H1 (cell line): ENCODE data around the gene IPO13. TPM values are rescaled to one million over a fixed set of nuclear protein-coding genes. Genes with fewer than 3 reads are reported as not detected.

Source experiments
- CTCF ChIA-PET: fragments of 300-600 bp; sonication (Branson Sonifier 250); formaldehyde crosslinking; loops from one replicate; lab custom pipeline; 2021; ENCODE audit not compliant: partially characterized antibody; lab: Charles Lee
- POLR2A ChIA-PET: fragments of 300-600 bp; sonication (Branson Sonifier 250); formaldehyde crosslinking; loops from one replicate; lab custom pipeline; 2021; ENCODE audit warnings: inconsistent platforms; ENCODE audit not compliant: partially characterized antibody; lab: Charles Lee
- DNase-seq, 2 experiments: peaks; one replicate each; pipeline versions ENCODE4 v3.0.0 to v3.0.0-alpha.2; 2010 to 2022; ENCODE audit warnings: low spot score in 2 of 2, low read depth in 1 of 2, mixed read lengths in 1 of 2
- FAIRE-seq: peaks from 2 replicates; lab custom pipeline; 2011; peaks lifted over from hg19 to GRCh38; lab: Jason Lieb, UNC
- H2AFZ ChIP-seq: 2 replicates; pipeline ENCODE4 v1.8.1; 2012; ENCODE audit warnings: low read length, inconsistent platforms
- H2AK5ac ChIP-seq: 2 replicates; pipeline ENCODE4 v1.6.1; 2013; ENCODE audit warnings: low read depth, low read length
- H2BK120ac ChIP-seq: replicated peaks from 2 replicates; pipeline ENCODE3; 2013; ENCODE audit warnings: low read depth, low read length, inconsistent platforms
- H2BK12ac ChIP-seq: 2 replicates; pipeline ENCODE4 v1.6.1; 2013; ENCODE audit warnings: low read depth, low read length
- H2BK15ac ChIP-seq: 2 replicates; pipeline ENCODE4 v1.6.1; 2013; ENCODE audit warnings: low read length
- H2BK20ac ChIP-seq: 2 replicates; pipeline ENCODE4 v1.6.1; 2013; ENCODE audit warnings: low read length
- H2BK5ac ChIP-seq: 2 replicates; pipeline ENCODE4 v1.6.1; 2013; ENCODE audit warnings: low read depth, low read length
- H3K14ac ChIP-seq: 2 replicates; pipeline ENCODE4 v1.6.1; 2013; ENCODE audit warnings: inconsistent platforms; ENCODE audit not compliant: insufficient read length
- H3K18ac ChIP-seq: 2 replicates; pipeline ENCODE4 v1.6.1; 2013; ENCODE audit warnings: low read length; ENCODE audit errors: extremely low read depth
- H3K23ac ChIP-seq: 2 replicates; pipeline ENCODE4 v1.6.1; 2013; ENCODE audit warnings: inconsistent platforms; ENCODE audit not compliant: insufficient read length
- H3K23me2 ChIP-seq: 2 replicates; pipeline ENCODE4 v1.6.1; 2013; ENCODE audit warnings: low read depth, low read length
- H3K27ac ChIP-seq: 2 replicates; pipeline ENCODE4 v1.6.1; 2011; ENCODE audit warnings: low read depth, low read length, inconsistent platforms
- H3K27me3 ChIP-seq, 4 experiments: replicated peaks in 1 of 4; 1 replicate in 1 of 4; 2 replicates in 3 of 4; pipeline versions ENCODE4 v1.6.1 to v1.8.1; 2011 to 2013; ENCODE audit warnings: low read length in 3 of 4, mild to moderate bottlenecking in 3 of 4, inconsistent platforms in 2 of 4, mixed read lengths in 2 of 4, moderate library complexity in 1 of 4; ENCODE audit not compliant: control insufficient read depth in 3 of 4, insufficient read depth in 3 of 4; ENCODE audit errors: extremely low read depth in 1 of 4
- H3K36me3 ChIP-seq, 4 experiments: 2 replicates each; pipeline versions ENCODE4 v1.6.1 to v1.8.1; 2011 to 2013; ENCODE audit warnings: mild to moderate bottlenecking in 4 of 4, low read length in 3 of 4, moderate library complexity in 2 of 4, control low read depth in 1 of 4, inconsistent platforms in 1 of 4; ENCODE audit not compliant: insufficient read depth in 4 of 4, control insufficient read depth in 2 of 4
- H3K4ac ChIP-seq: replicated peaks from 2 replicates; pipeline ENCODE3; 2013; ENCODE audit warnings: low read length, low read depth, mixed read lengths, inconsistent platforms; ENCODE audit not compliant: insufficient read length
- H3K4me1 ChIP-seq, 4 experiments: replicated peaks in 1 of 4; 1 replicate in 1 of 4; 2 replicates in 3 of 4; pipeline versions ENCODE4 v1.6.1 to v1.8.1; 2011 to 2013; ENCODE audit warnings: low read length in 3 of 4, inconsistent platforms in 2 of 4, mixed read lengths in 1 of 4; ENCODE audit not compliant: insufficient read depth in 4 of 4, control insufficient read depth in 3 of 4
- H3K4me2 ChIP-seq, 2 experiments: 2 replicates each; pipeline versions ENCODE4 v1.6.1 to v1.8.1; 2011 to 2013; ENCODE audit warnings: low read depth in 2 of 2, low read length in 2 of 2, control low read depth in 1 of 2, inconsistent platforms in 1 of 2, mild to moderate bottlenecking in 1 of 2; ENCODE audit not compliant: insufficient read depth in 1 of 2
- H3K4me3 ChIP-seq, 4 experiments: fragments of 200-600, 300-600 bp in 1 of 4; sonication (generic), shearing (Covaris generic), sonication (Bioruptor Twin) in 1 of 4; 2 replicates each; pipeline versions ENCODE4 v1.5.1 to v1.8.1; 2011 to 2016; ENCODE audit warnings: low read length in 4 of 4, low read depth in 3 of 4, control low read depth in 2 of 4, inconsistent platforms in 2 of 4, mild to moderate bottlenecking in 2 of 4, mixed read lengths in 1 of 4, moderate library complexity in 1 of 4; ENCODE audit not compliant: insufficient read depth in 2 of 4; ENCODE audit errors: extremely low read depth in 1 of 4
- H3K56ac ChIP-seq: replicated peaks from 2 replicates; pipeline ENCODE3; 2013; ENCODE audit warnings: low read depth, mild to moderate bottlenecking, mixed read lengths, low read length, inconsistent platforms; ENCODE audit not compliant: insufficient read length
- H3K79me1 ChIP-seq: 2 replicates; pipeline ENCODE4 v1.6.1; 2013; ENCODE audit warnings: low read depth, low read length, control low read depth
- H3K79me2 ChIP-seq, 2 experiments: 2 replicates each; pipeline versions ENCODE4 v1.6.1 to v1.8.1; 2012 to 2013; ENCODE audit warnings: low read length in 2 of 2, mild to moderate bottlenecking in 2 of 2, inconsistent platforms in 1 of 2; ENCODE audit not compliant: insufficient read depth in 2 of 2, control insufficient read depth in 1 of 2
- H3K9ac ChIP-seq, 4 experiments: replicated peaks in 1 of 4; 1 replicate in 1 of 4; 2 replicates in 3 of 4; pipeline versions ENCODE4 v1.6.1 to v1.8.1; 2011 to 2013; ENCODE audit warnings: low read depth in 3 of 4, low read length in 3 of 4, control low read depth in 2 of 4, mild to moderate bottlenecking in 2 of 4, moderate library complexity in 2 of 4, inconsistent platforms in 1 of 4; ENCODE audit errors: extremely low read depth in 1 of 4
- H3K9me3 ChIP-seq, 2 experiments: 2 replicates each; pipeline versions ENCODE4 v1.6.1 to v1.8.1; 2012 to 2013; ENCODE audit warnings: mild to moderate bottlenecking in 2 of 2, moderate library complexity in 2 of 2, control low read depth in 1 of 2, inconsistent platforms in 1 of 2, low read depth in 1 of 2, low read length in 1 of 2, mixed read lengths in 1 of 2; ENCODE audit not compliant: insufficient read depth in 2 of 2
- H4K20me1 ChIP-seq, 2 experiments: replicated peaks in 1 of 2; 2 replicates each; pipeline versions ENCODE3 to v1.8.1; 2011 to 2013; ENCODE audit warnings: inconsistent platforms in 2 of 2, low read length in 2 of 2, mild to moderate bottlenecking in 1 of 2; ENCODE audit not compliant: insufficient read depth in 2 of 2, control insufficient read depth in 1 of 2
- H4K5ac ChIP-seq: 2 replicates; pipeline ENCODE4 v1.6.1; 2013; ENCODE audit warnings: low read length, low read depth, mixed read lengths, inconsistent platforms; ENCODE audit not compliant: insufficient read length
- H4K8ac ChIP-seq: 2 replicates; pipeline ENCODE4 v1.8.0; 2013; ENCODE audit warnings: mild to moderate bottlenecking, moderate library complexity, low read length, inconsistent platforms; ENCODE audit not compliant: insufficient read depth; ENCODE audit errors: extremely low read depth
- H4K91ac ChIP-seq: replicated peaks from 2 replicates; pipeline ENCODE3; 2013; ENCODE audit warnings: low read length, mixed read lengths, inconsistent platforms; ENCODE audit not compliant: insufficient read length
- ASH2L ChIP-seq: fragments of 200-600, 300-600 bp; sonication (generic); IDR thresholded peaks from one replicate; pipeline ENCODE4 v1.7.1; 2017; ENCODE audit warnings: low read length
- CBX5 ChIP-seq: fragments of 300-800, 300-1000 bp; sonication (generic); IDR thresholded peaks from 2 replicates; pipeline ENCODE4 v1.7.1; 2016; ENCODE audit warnings: antibody characterized with exemption, low read length, low read depth
- CTBP2 ChIP-seq: IDR thresholded peaks from 2 replicates; pipeline ENCODE4 v1.7.0; 2011; ENCODE audit warnings: borderline replicate concordance, mild to moderate bottlenecking, moderate library complexity, mixed read lengths, low read length; ENCODE audit not compliant: insufficient read depth, insufficient read length
- KDM5A ChIP-seq: fragments of 200-600 bp; IDR thresholded peaks from 2 replicates; pipeline ENCODE4 v1.7.1; 2012; ENCODE audit warnings: mild to moderate bottlenecking, low read length, inconsistent platforms, mixed read lengths
- MAX ChIP-seq: IDR thresholded peaks from 2 replicates; pipeline ENCODE4 v1.6.1; 2012; ENCODE audit warnings: inconsistent platforms
- NANOG ChIP-seq: IDR thresholded peaks from 2 replicates; pipeline ENCODE4 v1.6.1; 2011; ENCODE audit warnings: low read length, low read depth, mild to moderate bottlenecking, inconsistent platforms; ENCODE audit not compliant: insufficient read depth, poor library complexity, severe bottlenecking
- NRF1 ChIP-seq: IDR thresholded peaks from 2 replicates; pipeline ENCODE4 v1.6.1; 2011; ENCODE audit warnings: mild to moderate bottlenecking, low read depth, low read length, improper control_type of control experiment
- PHF8 ChIP-seq: fragments of 200-600 bp; sonication (generic); conservative IDR thresholded peaks from 2 replicates; pipeline ENCODE4 v1.7.1; 2012; ENCODE audit warnings: low read depth, mild to moderate bottlenecking, inconsistent platforms, low read length, moderate library complexity
- RFX5 ChIP-seq: IDR thresholded peaks from 2 replicates; pipeline ENCODE4 v1.6.1; 2011; ENCODE audit warnings: low read depth, low read length, improper control_type of control experiment, borderline replicate concordance
- SAP30 ChIP-seq: fragments of 300-600 bp; sonication (generic); IDR thresholded peaks from 2 replicates; pipeline ENCODE4 v1.7.1; 2012; ENCODE audit warnings: low read length, moderate library complexity, mild to moderate bottlenecking, inconsistent platforms; ENCODE audit not compliant: insufficient read depth, insufficient replicate concordance
- SIX5 ChIP-seq: IDR thresholded peaks from 2 replicates; pipeline ENCODE4 v1.6.1; 2011; ENCODE audit warnings: mild to moderate bottlenecking, low read depth, low read length
- SP2 ChIP-seq: IDR thresholded peaks from 2 replicates; pipeline ENCODE4 v1.6.1; 2012; ENCODE audit warnings: mild to moderate bottlenecking, low read length, inconsistent platforms
- TCF12 ChIP-seq: IDR thresholded peaks from 2 replicates; pipeline ENCODE4 v1.6.1; 2011; ENCODE audit warnings: low read depth, mild to moderate bottlenecking, low read length
- YY1 ChIP-seq: IDR thresholded peaks from 2 replicates; pipeline ENCODE4 v1.6.1; 2011; ENCODE audit warnings: low read depth, mild to moderate bottlenecking, low read length
- WGBS, 2 experiments: shearing (Covaris generic) in 1 of 2; methylation state at CpG; one replicate each; pipeline versions ENCODE4 v1.1.6 to v1.1.7; 2013 to 2015; ENCODE audit warnings: low lambda C conversion rate in 2 of 2, mixed read lengths in 2 of 2, inconsistent platforms in 1 of 2, low coverage in 1 of 2, missing lambda C conversion rate in 1 of 2; ENCODE audit not compliant: insufficient replicate concordance in 2 of 2, insufficient coverage in 1 of 2, insufficient read length in 1 of 2; ENCODE audit errors: extremely low coverage in 1 of 2, missing lambda C conversion rate in 1 of 2; 5-methylcytosine and 5-hydroxymethylcytosine counted together
- polyA plus RNA-seq, 7 experiments: library from polyadenylated mRNA; depleted of rRNA in 3 of 7; stranded (reverse) in 5 of 7; unstranded in 2 of 7; fragments of >200 nt in 5 of 7; fragments of 200-250 nt in 2 of 7; gene quantifications; 1 replicate in 5 of 7; 2 replicates in 1 of 7; 4 replicates in 1 of 7; pipeline versions ENCODE4 v1.2.1 to v1.2.3, GENCODE V29; 2011 to 2013; ENCODE audit warnings: missing spikeins in 2 of 7, mixed read lengths in 2 of 7
- total RNA-seq: library from RNA; stranded (reverse); fragmentation: NEBNext Ultra II Directional; extraction: Animal tissue kit (Norgen Biotek cat#: 25700); gene quantifications from 2 replicates; pipeline ENCODE4 v1.2.1, GENCODE V29; 2021

Gene IPO13
- total and polyA plus RNA-seq, 2 of the 8 experiments (the other 6 are each of a cell fraction or from before 2014, with no cell fraction given): 23.0 to 27.0 TPM

- Histone ChIP-seq H2BK5ac (no peak overlapping the region), H3K14ac (no peak overlapping the region), H3K23me2 (peaks cover 12% of the 10 kb centered on the region; the same call in 1 of the 2 replicates), H3K9ac (no peak overlapping the region), H3K18ac (no peak overlapping the region), H3K27ac (no peak overlapping the region), H3K9me3 (no peaks in the 10 kb centered on the region), H3K56ac (no peak overlapping the region), H4K5ac (no peak overlapping the region), H2BK15ac (no peak overlapping the region), H4K8ac (no peak overlapping the region), H3K36me3 (no peaks in the 10 kb centered on the region; a peak in 1 of 8 replicates), H3K4me1 (peaks cover 0 to 5% (median 4%) of the 10 kb centered on the region in 4 experiments; a peak in 5 of 7 replicates), H3K4me3 (no peak overlapping the region), H4K20me1 (peaks cover 2% of the 10 kb centered on the region in 2 experiments), H3K79me2 (no peaks in the 10 kb centered on the region), H3K4me2 (no peak overlapping the region), H2BK12ac (no peak overlapping the region), H3K23ac (no peak overlapping the region), H3K27me3 (no peaks in the 10 kb centered on the region), H3K79me1 (no peaks in the 10 kb centered on the region), H2AFZ (no peak overlapping the region), H2BK20ac (no peak overlapping the region), H4K91ac (no peak overlapping the region), H2AK5ac (no peak overlapping the region), H3K4ac (no peak overlapping the region), H2BK120ac (no peak overlapping the region)
- POLR2A ChIA-PET: interaction anchor here (0.9 to 13.6 kb wide), 6 partner anchors 10 to 42 kb away, joined by 3 to 189 read pairs (median 6); partner anchors contain the start of genes ATP6V0B, B4GALT2, DPH2 and SLC6A9
- 85% methylated on average over 7 of the region's 7 CpGs; no CpG with 5 or more reads in 1 of the 2 experiments for WGBS, 2 experiments
- CTCF ChIA-PET: interaction anchor here (0.6 to 21.8 kb wide), 15 partner anchors 9 to 280 kb away, joined by 3 to 478 read pairs (median 4); partner anchors contain the start of gene SLC6A9
- DNase-seq (no peak), FAIRE-seq (no peak)
- TF ChIP-seq SIX5: no peak
- TF ChIP-seq NRF1: no peak
- TF ChIP-seq CBX5: no peak
- TF ChIP-seq TCF12: no peak
- TF ChIP-seq CTBP2: no peak
- no peak for TF ChIP-seq MAX
- TF ChIP-seq KDM5A: no peak
- TF ChIP-seq SAP30: no peak
- no peak for TF ChIP-seq ASH2L
- no peak for TF ChIP-seq PHF8
- no peak for TF ChIP-seq NANOG
- no peak for TF ChIP-seq SP2
- TF ChIP-seq YY1: no peak
- TF ChIP-seq RFX5: no peak
Observed at GRCh38 chr1:43994071-43994470, 47.3 kb downstream of the IPO13 start.
